Stomach smooth muscle (tissue), 2 donors: ENCODE measurements around the gene MRAP2.
"Not testable (repeated sequence)": the region's sequence is repeated elsewhere in the genome, so short reads cannot be mapped to it uniquely, and the experiment has no call there.

Experiments used
- H3K27ac ChIP-seq: one replicate; pipeline ENCODE4 v1.7.0; 2013; ENCODE audit warnings: mild to moderate bottlenecking, low read length, inconsistent platforms
- H3K27me3 ChIP-seq, 2 donors: one replicate each; pipeline ENCODE4 v1.7.0; 2013; ENCODE audit warnings: low read length in 2 of 2; ENCODE audit not compliant: insufficient read depth in 2 of 2, control insufficient read depth in 1 of 2
- H3K36me3 ChIP-seq, 2 donors: one replicate each; pipeline ENCODE4 v1.7.0; 2013; ENCODE audit warnings: low read length in 2 of 2; ENCODE audit not compliant: control insufficient read depth in 2 of 2, insufficient read depth in 2 of 2
- H3K4me1 ChIP-seq: one replicate; pipeline ENCODE4 v1.7.0; 2013; ENCODE audit warnings: low read length; ENCODE audit not compliant: control insufficient read depth, insufficient read depth
- H3K4me3 ChIP-seq, 2 donors: one replicate each; pipeline ENCODE4 v1.7.0; 2013; ENCODE audit warnings: low read length in 2 of 2
- H3K9ac ChIP-seq, 2 donors: one replicate each; pipeline ENCODE4 v1.7.0; 2013; ENCODE audit warnings: low read length in 2 of 2, mild to moderate bottlenecking in 1 of 2
- H3K9me3 ChIP-seq, 2 donors: one replicate each; pipeline ENCODE4 v1.7.0; 2013; ENCODE audit warnings: low read length in 2 of 2; ENCODE audit not compliant: control insufficient read depth in 2 of 2
- donor health status: healthy.
- donor health status: Pancreatic carcinoma.

Gene MRAP2

DNA sequence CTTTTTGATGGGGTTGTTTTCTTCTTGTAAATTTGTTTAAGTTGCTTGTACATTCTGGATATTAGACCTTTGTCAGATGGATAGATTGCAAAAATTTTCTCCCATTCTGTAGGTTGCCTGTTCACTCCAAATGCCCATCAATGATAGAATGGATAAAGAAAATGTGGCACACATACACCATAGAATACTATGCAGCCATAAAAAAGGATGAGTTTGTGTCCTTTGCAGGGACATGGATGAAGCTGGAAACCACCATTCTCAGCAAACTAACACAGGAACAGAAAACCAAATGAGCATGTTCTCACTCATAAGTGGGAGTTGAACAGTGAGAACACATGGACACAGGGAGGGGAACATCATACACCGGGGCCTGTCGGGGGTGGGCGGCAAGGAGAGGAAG lies 1.6 kb upstream of the MRAP2 start:
- not testable (repeated sequence) for H3K4me3 ChIP-seq, H3K36me3 ChIP-seq, H3K9ac ChIP-seq, H3K27ac ChIP-seq, H3K4me1 ChIP-seq, H3K9me3 ChIP-seq
- H3K27me3 ChIP-seq, result peaks cover 0 to 14% of the 10 kb centered on the region in 2 donors

DNA sequence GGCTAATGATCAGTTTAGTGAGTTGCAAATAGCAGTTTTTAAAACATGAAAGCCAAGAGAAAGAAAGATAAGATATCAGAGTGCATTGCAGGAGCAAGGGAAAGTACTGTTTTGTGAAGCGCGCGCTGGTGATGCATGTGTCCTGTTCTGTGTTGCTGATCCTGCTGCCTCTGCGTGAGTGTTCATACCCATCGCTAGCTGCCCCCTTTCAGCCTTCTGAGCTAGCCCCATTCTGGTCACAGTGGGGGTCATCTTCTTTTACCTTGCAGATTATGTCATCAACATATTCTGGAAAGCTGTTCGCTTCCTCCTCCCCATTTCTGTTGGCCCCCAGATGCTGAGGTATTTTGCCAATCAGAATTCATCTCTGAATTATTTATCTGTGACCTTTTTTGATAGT lies 1.9 kb downstream of the MRAP2 start:
- no peak overlapping the region for H3K4me3 ChIP-seq
- peaks cover 0 to 17% of the 10 kb centered on the region in 2 donors for H3K27me3 ChIP-seq

DNA sequence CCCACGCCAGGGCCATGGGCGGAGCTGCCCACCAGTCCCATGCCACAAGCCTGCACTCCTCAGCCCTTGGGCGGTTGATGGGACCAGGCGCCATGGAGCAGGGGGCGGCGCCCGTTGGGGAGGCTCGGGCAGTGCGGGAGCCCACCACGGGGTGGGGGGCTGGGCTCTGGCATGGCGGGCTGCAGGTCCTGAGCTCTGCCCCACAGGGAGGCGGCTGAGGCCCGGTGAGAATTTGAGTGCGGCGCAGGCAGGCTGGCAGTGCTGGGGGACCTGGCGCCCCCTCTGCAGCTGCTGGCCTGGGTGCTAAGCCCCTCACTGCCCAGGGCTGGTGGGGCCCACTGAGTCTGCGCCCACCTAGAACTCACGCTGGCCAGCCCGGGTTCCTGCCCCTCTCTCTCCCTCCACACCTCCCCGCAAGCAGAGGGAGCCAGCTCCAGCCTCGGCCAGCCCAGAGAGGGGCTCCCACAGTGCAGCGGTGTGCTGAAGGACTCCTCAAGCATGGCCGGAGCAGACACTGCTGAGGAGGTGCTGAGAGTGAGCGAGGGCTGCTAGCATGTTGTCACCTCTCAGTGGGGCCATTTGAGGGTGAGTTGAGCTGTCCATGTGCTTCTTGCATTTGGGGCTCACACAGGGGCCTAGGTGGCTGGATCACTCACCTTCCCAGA lies 4.0 kb downstream of the MRAP2 start:
- H3K36me3 ChIP-seq, result no peaks in the 10 kb centered on the region
- H3K9me3 ChIP-seq, result no peaks in the 10 kb centered on the region
- no peak overlapping the region for H3K4me3 ChIP-seq
- no peaks in the 10 kb centered on the region for H3K4me1 ChIP-seq
- H3K27me3 ChIP-seq, result peaks cover 0 to 17% of the 10 kb centered on the region in 2 donors
- no peak overlapping the region for H3K27ac ChIP-seq
- no peak overlapping the region for H3K9ac ChIP-seq

More for the DNA sequence above, 1.9 kb downstream of the MRAP2 start:
- no peaks in the 10 kb centered on the region for H3K36me3 ChIP-seq
- H3K9ac ChIP-seq, result no peak overlapping the region
- H3K9me3 ChIP-seq, result no peaks in the 10 kb centered on the region
- H3K27ac ChIP-seq, result no peak overlapping the region
- H3K4me1 ChIP-seq, result no peaks in the 10 kb centered on the region

DNA sequence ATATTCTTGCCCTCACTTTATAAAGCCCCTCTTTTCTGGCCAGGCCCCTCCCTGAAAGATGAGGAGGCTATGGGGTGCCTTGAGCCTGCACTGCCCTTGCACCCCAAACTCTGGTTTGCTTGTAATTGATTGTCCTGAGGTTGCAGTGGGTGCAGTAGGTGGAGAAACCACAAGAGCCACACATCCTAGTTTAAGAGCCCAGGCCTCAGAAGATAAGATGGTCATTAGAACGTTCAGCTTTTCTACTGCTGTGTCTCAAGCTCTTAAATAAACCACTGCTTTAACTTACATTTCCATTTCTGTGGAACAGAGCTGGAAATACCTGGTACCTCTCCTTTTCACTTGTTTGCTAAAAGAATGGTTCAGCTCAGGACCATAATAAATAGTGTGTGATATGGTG lies 9.0 kb downstream of the MRAP2 start:
- no peak overlapping the region for H3K27ac ChIP-seq
- no peak overlapping the region for H3K9ac ChIP-seq
- no peaks in the 10 kb centered on the region for H3K36me3 ChIP-seq
- H3K9me3 ChIP-seq, result no peaks in the 10 kb centered on the region
- H3K27me3 ChIP-seq, result peaks cover 0 to 3% of the 10 kb centered on the region in 2 donors
- no peak overlapping the region for H3K4me3 ChIP-seq
- H3K4me1 ChIP-seq, result no peaks in the 10 kb centered on the region

DNA sequence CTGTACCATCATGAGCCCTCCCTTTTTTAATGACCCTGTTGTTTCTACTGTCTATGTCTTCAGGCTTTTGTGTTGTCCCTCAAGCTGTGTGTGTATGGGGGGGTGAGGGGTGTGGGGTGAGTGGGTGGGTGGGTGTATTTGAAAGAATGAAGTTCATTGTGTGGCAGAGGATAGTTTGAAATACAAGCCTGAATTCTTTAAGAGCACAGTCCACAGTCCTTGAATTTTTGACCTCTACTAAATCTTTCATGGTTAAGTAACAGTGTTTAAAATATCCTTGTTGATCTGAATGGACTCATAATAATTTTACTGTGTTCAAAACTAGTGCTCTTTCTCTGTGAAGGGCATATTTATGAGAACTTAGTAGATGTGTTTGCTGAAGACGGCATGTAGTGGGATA lies 10.0 kb downstream of the MRAP2 start:
- no peak overlapping the region for H3K9ac ChIP-seq
- H3K27ac ChIP-seq, result no peak overlapping the region
- no peaks in the 10 kb centered on the region for H3K4me1 ChIP-seq
- H3K4me3 ChIP-seq, result no peak overlapping the region
- no peaks in the 10 kb centered on the region for H3K9me3 ChIP-seq
- H3K27me3 ChIP-seq, result no peaks in the 10 kb centered on the region
- no peaks in the 10 kb centered on the region for H3K36me3 ChIP-seq

DNA sequence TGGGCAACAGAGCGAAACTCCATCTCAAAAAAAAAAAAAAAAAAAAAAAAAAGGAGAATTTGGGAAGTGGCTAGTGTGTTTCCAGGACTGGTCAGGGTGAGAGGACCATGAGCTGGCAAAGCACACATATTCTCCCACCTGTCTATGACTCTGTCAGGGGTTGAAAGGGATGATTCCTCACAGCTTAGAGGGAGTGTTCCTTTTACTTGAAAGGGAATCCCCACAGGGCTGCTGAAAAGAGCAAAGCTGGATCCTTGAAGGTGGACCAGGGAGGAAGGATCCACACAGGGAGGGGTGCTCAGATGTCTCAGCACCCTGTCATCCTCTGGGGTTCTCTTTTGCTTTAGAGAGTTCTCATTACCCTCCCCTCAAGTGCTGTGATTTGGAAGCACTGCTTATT lies 13.2 kb downstream of the MRAP2 start:
- peaks cover 3% of the 10 kb centered on the region for H3K4me1 ChIP-seq
- H3K9ac ChIP-seq, result no peak overlapping the region
- no peak overlapping the region for H3K27ac ChIP-seq
- H3K4me3 ChIP-seq, result no peak overlapping the region
- H3K9me3 ChIP-seq, result no peaks in the 10 kb centered on the region
- no peaks in the 10 kb centered on the region for H3K36me3 ChIP-seq
- H3K27me3 ChIP-seq, result no peaks in the 10 kb centered on the region

DNA sequence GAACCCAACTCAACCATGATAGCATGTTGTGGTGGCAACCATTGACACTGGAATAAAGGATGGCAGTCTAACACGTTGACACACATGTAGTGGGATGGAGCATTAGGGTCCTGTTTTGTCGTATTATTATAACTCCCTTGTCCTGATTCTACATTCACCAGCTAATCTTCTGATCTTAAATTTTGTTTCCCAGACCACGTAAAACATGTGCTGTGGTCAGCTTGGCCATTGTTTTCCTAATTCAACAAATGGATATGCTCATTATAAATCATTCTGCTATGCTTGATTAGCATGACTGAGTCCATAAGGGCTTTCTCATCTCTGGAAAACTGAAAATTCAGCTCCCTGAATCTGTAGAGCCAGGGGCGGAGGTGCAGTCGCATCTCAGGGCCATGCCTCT lies 15.0 kb downstream of the MRAP2 start:
- Histone ChIP-seq H3K9ac (no peak overlapping the region), H3K4me3 (no peak overlapping the region), H3K27ac (no peak overlapping the region), H3K27me3 (no peaks in the 10 kb centered on the region), H3K36me3 (no peaks in the 10 kb centered on the region), H3K9me3 (no peaks in the 10 kb centered on the region), H3K4me1 (peaks cover 9% of the 10 kb centered on the region)

DNA sequence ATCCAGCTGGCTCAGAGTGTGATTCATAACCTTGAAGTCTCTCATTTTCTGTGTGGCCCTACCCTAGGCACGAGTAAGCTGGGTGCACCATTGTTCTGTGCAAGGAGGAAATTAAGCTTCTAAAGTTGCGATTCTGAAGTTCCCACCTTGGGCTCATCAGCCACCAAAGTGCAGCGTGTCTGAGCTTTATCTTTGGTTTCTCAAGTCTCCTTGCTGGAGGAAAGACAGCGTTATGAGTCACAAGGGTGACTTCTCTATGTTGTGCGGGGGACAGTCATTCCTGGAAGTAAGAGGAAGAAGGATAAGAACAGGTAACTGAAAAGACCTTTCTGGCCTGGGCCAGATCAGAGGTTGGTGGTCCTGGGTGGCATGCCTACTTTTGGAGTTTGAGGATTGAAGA lies 16.8 kb downstream of the MRAP2 start:
- Histone ChIP-seq H3K27me3 (no peaks in the 10 kb centered on the region), H3K9me3 (no peaks in the 10 kb centered on the region), H3K36me3 (no peaks in the 10 kb centered on the region), H3K27ac (no peak overlapping the region), H3K4me3 (no peak overlapping the region), H3K9ac (no peak overlapping the region), H3K4me1 (peaks cover 9% of the 10 kb centered on the region)

DNA sequence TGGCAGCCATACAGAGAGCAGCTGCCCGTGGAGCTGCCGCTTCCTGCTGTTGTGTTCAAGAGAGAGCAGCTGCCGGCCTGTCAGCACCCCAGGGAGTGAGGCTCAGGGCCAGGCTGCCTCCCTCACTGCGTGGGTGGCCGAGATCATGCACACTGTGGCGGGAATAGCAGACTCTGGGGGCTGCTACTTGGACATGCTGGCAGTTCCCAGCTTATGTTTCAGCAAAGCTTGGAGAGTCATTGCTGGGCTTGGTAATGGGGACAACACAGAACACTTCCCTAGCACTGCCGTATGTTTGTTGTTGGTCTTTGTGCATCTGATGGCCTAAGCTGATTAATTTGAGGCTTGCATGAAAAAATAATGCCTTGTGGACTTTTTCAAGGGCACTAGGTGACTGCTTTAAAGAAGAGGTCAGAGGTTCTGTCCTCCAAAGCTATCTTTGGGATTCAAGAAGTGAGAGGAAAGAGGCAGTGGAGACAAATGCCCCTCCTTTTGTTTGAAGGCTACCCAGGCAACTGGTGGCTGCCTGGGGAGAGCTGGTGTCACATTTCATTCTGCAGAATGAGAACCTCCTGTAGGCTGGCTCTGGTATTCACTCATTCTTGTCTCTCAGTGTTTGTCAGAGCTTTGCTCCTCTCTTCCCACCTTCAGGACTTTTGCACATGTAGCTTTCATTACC lies 18.8 kb downstream of the MRAP2 start:
- H3K27me3 ChIP-seq, result peaks cover 2 to 3% of the 10 kb centered on the region in 2 donors
- peak overlapping the region in 1 of 2 donors; percentile 49 for H3K4me3 ChIP-seq
- peaks cover 9% of the 10 kb centered on the region for H3K4me1 ChIP-seq
- H3K36me3 ChIP-seq, result no peaks in the 10 kb centered on the region
- H3K27ac ChIP-seq, result no peak overlapping the region
- H3K9me3 ChIP-seq, result no peaks in the 10 kb centered on the region
- no peak overlapping the region for H3K9ac ChIP-seq

DNA sequence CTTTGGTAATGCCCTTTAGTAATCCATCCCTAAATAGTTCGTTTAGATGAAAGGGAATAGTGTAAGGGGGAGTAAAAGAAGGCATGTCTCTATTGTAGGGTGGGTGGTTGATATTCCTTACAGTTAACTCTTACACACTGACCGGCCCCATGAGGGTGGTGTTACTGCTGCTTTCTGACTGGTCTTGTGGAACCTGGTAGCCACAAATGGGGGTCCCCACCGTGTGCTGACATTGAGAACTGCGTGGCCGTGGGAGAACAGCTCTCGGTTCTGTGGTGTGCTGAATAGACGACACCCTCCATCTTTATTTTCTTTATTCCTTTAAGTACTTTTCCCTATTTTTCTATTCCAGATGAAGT lies 19.3 kb downstream of the MRAP2 start:
- Histone ChIP-seq H3K9me3 (no peaks in the 10 kb centered on the region), H3K9ac (no peak overlapping the region), H3K27me3 (peaks cover 2 to 3% of the 10 kb centered on the region in 2 donors), H3K27ac (no peak overlapping the region), H3K4me1 (peaks cover 9% of the 10 kb centered on the region), H3K4me3 (no peak overlapping the region), H3K36me3 (no peaks in the 10 kb centered on the region)

DNA sequence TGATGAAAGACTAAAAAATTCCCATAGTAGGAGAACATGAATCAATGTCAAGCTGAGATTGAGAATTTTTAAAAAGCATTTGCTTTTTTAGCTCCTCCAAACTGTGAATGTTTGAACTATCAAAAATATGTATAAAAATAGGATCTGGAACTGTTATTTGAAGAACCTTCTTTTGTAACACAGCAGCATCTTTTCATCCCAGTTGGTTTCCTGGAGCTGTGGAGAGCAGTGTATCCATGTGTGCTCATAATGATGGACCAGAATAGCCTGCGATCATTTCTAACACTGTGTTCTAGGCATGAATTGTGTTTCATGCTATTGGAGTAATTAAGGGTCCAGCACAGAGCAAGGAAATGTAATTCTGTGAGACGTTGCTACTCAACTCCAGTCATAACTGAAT lies 22.1 kb downstream of the MRAP2 start:
- no peak overlapping the region for H3K9ac ChIP-seq
- H3K9me3 ChIP-seq, result no peaks in the 10 kb centered on the region
- peaks cover 9% of the 10 kb centered on the region for H3K4me1 ChIP-seq
- no peaks in the 10 kb centered on the region for H3K36me3 ChIP-seq
- H3K27ac ChIP-seq, result no peak overlapping the region
- H3K27me3 ChIP-seq, result peaks cover 2 to 3% of the 10 kb centered on the region in 2 donors
- H3K4me3 ChIP-seq, result no peak overlapping the region
